ENCODE data around the gene PALLD.
"Not testable (repeated sequence)": the region's sequence is repeated elsewhere in the genome, so short reads cannot be mapped to it uniquely, and the experiment has no call there.

The PALLD gene

DNA sequence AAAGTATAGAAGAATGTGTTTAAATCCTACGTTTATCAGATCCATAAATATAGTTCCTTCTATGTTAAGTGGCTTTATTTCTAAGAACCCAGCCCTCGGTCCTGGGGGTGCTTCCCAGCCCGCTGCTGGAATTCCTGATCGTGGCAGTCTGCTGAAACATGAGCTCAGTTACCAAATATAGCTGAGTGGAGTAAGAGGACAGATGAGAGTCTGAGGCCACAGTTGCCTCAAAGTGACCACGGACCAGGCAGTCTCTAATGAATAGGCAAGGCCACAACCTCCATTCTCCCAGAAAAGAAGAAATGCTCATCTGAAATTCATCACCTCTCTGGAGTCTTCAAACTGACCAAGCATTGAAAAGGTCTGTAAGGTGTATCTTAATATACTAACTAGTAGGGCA is at the start of gene PALLD:
PALLD (plus strand) TSS at position 219 of the 400 bp plus-strand sequence.
- DNase-seq, result no peak

- not testable (repeated sequence) for DNase-seq
Measured at GRCh38 chr4:168449063-168449462, 47.8 kb upstream of the PALLD start.

DNA sequence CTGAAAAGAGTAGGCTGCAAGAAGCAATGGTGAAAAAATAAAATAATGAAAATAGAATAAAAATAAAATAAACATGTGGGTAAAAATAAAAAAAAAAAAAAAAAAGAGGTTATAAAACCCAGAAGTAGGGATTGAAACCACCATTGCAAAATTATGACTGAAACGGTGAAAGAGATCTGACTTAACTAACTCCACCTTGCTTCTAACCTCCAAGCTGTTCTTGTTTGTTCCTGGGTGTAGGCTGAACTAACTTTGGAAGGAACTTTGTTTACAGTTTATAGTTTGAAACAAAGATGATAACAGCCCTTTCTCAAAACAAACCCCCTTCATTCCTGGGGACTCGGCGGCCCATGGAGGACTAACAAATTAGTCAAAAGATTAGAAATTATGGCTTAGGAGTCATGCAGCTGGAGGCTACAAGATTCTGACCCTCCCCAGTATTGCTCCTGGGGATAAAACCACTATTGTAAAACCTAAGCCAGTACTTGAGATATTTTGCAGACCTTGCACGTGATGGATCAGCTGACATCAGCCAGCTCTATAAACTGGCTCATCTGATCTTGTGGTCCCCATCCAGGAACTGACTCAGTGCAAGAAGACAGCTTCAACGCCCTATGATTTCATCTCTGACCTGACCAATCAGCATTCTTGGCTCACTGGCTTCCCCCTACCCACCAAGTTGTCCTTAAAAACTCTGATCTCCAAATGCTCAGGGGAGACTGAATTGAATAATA is 47.0 kb upstream of the PALLD start:
- no peak for DNase-seq

DNA sequence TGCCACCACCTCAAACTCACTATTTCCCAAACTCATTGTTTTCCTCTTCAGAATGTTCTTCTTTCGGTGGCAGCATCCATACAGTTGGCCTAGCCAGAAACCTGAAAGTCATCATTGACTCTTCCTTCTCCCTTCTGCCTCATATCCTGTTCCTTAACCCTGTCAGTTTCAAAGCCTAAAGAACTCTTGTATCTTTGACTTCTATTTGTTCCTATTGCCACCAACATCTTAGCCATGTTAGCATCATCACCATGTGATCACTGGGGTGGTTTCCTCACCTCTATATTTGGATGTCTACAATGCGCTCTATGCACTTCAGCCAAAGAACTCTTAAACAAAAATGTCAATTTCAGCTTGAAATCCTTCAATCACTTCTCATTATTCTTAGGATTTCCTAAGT is 45.5 kb upstream of the PALLD start:
- no peak for DNase-seq

GRCh38 chr4:168451744-168452390 is 45.0 kb upstream of the PALLD start:
- DNase-seq, result no peak

- no peak for DNase-seq
Measured at GRCh38 chr4:168453146-168453545, 43.7 kb upstream of the PALLD start.

GRCh38 chr4:168458256-168458655 is 38.6 kb upstream of the PALLD start:
- DNase-seq, result not testable (repeated sequence)

DNA sequence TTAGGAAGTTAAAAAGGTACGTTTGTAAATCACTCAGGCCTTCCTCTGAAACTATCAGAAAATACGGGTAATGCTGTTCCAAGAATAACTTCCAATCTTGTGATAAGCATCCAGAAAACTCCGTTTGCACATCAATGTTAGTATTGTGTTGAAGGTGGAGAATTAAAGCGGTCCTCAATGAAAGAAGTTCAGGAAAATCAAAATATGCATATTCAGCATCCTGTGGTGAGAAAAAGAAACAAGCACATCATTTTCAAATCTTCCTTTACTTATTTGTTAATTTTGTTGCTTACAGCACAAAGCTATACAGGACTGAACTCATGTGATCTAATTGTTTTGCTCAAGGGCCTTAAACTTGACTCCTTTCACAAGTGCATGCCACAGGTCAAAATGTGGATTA is 35.0 kb upstream of the PALLD start:
- DNase-seq, result no peak

- no peak for DNase-seq
Measured at GRCh38 chr4:168472920-168473319, 23.9 kb upstream of the PALLD start.

DNA sequence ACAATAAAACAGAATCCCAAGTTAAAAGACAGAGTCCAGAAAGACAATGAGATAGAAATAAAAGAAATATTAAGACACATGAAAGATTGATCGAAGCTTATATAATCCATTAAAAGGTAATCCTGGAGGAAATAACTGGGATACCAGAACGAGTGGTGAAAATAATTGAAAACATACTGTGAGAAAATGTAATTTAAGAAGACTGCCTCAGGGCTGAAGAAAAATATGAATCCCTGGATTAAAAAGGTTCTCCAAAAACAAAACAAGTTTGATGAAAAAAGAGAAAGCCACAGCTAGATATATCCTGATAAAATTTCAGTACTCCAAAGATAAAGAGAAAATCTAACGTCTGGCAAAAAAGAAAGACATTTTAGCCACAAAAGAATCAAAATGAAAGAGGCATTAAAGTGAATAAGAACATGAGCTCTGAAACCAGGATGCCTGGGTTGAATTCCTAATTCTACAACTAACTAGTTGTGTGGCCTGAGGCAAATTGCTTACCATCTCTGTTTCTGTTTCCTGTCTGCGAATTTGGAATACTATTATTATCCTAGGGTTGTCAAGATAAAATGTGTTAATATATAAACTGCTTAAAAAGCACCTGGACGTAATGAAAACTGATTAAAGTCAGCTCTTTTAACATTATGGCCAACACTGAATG is 22.1 kb upstream of the PALLD start:
- DNase-seq, result no peak

GRCh38 chr4:168475745-168476144 is 21.1 kb upstream of the PALLD start:
- DNase-seq, result no peak

- no peak for DNase-seq
Measured at GRCh38 chr4:168478868-168479267, 18.0 kb upstream of the PALLD start.

DNA sequence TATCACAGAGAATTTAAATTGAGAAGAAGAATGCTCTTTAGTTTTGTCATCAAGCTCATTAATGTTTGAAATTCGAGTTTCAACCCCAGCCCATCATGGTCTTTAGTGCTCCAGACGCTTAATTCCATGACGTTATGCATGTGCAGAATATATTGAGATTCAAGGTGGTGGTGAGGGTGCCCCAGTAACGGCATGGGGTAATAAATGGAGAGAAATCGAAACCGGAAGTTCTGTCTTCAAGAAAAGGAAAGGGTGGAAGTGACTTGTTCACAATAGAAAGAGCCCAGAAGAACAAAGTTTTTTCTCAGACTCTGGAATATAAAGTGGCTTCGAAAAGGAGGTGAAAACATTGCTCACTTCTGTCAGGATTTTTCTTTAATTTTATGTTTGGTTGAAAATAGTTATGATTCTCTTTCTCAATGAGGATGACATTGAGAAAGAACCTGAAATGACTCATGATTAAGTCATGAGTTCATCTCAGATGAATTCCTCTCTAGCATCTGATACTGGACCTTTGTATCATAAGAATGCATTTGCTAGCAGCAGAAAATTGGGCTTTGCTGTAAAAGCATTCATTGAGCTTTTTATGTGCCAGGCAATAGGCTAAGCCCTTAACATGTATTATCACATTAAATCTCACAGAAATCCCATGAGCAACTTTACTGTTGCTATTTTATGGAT is 15.8 kb upstream of the PALLD start:
- DNase-seq, result no peak

DNA sequence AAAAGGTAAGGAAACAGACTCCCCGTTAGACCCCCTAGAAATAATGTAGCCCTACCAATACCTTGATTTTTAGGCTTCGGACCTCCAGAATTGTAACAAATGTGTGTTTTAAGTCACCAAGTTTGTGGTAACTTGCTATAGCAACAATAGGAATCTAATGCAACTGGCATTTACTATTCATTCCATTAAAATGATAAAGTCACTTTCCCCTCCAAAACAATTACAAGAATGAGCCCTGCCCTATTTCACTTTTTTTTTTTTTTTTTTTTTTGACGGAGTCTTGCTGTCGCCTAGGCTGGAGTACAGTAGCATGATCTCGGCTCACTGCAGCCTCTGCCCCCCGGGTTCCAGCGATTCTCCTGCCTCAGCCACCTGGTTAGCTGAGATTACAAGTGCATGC is 13.0 kb upstream of the PALLD start:
- DNase-seq, result no peak

- DNase-seq, result no peak
Measured at GRCh38 chr4:168484626-168485025, 12.2 kb upstream of the PALLD start.

DNA sequence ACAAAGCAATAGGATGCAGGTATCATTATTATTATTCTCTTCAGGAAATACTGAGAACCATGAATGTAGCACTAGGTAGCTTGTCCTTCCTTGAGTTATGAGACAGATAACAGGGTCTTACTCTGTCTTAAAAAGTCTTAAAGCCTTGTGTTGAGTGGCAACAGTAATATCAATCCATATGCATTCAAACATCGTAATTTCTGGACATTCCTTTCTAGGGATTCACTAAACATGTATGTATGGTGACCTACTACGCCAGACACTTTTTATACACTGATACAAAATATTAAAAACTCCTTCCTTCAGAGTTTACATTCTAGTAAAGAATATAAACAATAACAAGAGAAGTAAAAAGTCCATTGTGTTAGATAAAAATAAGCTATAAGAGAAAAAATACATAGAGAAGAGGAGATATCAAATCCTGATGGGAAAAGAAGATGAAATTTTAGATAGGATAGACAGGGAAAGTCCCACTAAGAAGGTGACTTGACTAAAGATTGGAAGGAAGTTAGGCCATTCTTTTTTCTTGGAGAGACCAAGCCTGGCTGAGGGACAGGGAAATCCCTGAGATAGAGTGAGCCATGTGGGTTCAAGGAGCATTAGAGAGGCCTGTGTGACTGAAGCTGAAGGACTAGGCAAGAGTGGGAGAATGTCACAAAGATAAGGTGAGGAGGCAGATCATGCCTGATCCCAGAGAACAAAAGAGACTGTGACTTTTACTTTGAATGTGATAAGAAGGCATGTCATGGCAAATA is 11.5 kb upstream of the PALLD start:
- DNase-seq, result no peak

- no peak for DNase-seq
Measured at GRCh38 chr4:168486912-168487281, 10.0 kb upstream of the PALLD start.

GRCh38 chr4:168487282-168488035 is 9.4 kb upstream of the PALLD start:
- no peak for DNase-seq

DNA sequence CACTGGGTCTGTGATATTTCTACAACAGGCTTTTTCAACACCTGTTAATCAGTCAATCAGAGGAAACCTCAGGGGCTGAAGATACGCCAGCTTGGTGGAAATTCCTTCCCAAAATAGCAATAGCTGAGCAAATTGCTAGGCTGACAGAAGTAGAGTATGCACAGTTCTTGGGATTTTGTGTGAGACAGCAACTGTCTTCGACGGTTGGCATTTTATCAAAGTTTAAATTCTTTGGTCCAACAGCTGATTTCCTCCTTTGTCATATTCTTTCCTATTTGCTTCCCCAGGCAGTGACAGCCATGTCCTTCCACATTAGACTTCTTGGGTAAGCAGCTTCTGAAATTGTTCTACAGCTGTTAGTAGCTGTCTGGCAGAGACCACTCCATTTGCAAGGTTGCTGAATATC is 8.0 kb upstream of the PALLD start:
- DNase-seq, result no peak

GRCh38 chr4:168489616-168490015 is 7.2 kb upstream of the PALLD start:
- no peak for DNase-seq

GRCh38 chr4:168490711-168491110 is 6.1 kb upstream of the PALLD start:
- no peak for DNase-seq

- no peak for DNase-seq
Measured at GRCh38 chr4:168491563-168491962, 5.3 kb upstream of the PALLD start.

Data from activated T-cell treated with anti-CD3 and anti-CD28 coated beads, Interleukin-2, amount 50 U/mL, for 1 hour (primary cell).